ENCODE data around the gene THAP4. TPM values are rescaled to one million over a fixed set of nuclear protein-coding genes. Genes with fewer than 3 reads are reported as not detected.

Gene THAP4
- total and polyA plus RNA-seq, 2 experiments from 2014 or later = 62.9 to 80.4 TPM

DNA sequence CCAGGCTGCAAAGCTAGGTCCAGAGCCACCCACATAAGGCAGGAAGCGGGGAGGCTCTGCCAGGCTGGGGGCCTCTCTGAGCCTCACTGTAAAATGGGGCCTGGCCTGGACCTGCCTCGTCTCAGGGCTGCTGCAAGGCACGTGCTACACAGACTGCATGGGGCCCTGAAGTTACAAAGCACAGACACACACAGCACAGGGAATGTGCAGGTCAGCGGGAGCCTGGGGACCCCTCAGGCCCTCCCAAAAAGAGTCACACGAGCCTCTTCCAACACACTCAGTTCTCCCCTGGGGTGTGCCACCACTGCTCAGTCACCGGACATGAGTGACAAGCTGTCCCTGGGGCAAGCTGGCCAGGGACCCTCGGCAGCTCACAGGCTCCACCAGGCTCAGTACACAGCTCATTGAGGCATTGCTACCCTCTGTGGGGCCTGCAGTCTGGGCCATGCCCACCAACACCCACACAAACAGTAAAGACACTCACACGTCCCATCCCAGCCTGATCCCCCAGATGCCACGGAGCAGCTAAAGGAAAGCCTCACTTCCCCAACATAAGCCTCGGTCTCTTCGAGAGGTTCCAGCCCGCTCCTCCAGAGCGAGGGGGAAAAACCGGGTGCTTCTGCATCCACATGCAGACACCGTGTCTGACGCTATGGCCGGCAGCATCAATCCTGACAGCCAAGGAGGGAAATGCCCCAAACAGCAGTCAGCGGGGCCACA, 44.7 kb downstream of the THAP4 start:
- peaks cover 5% of the 10 kb centered on the region for H3K36me3 ChIP-seq (ENCODE audit: insufficient read depth)
- H4K20me1 ChIP-seq (replicated peaks; ENCODE audit: insufficient read depth) = 0 out of 2 replicates have a peak, but pooled peaks cover 4% of the 10 kb centered on the region
- no peak overlapping the region for H3K4me2 ChIP-seq
- ATAC-seq = no peak
- H3K4me3 Mint-ChIP-seq = no peak overlapping the region
- H3K9me2 ChIP-seq (ENCODE audit: insufficient read depth) = no peaks in the 10 kb centered on the region
- no peaks in the 10 kb centered on the region for H3F3A ChIP-seq (replicated peaks; ENCODE audit: low read depth)
- no peaks in the 10 kb centered on the region; the same call in 2 of the 3 replicates for H3K4me1 Mint-ChIP-seq
- no peak for TF ChIP-seq JUNB (IDR thresholded peaks at IDR 0.05; ENCODE audit: unreplicated experiment)
- TF ChIP-seq, protein P1, sequence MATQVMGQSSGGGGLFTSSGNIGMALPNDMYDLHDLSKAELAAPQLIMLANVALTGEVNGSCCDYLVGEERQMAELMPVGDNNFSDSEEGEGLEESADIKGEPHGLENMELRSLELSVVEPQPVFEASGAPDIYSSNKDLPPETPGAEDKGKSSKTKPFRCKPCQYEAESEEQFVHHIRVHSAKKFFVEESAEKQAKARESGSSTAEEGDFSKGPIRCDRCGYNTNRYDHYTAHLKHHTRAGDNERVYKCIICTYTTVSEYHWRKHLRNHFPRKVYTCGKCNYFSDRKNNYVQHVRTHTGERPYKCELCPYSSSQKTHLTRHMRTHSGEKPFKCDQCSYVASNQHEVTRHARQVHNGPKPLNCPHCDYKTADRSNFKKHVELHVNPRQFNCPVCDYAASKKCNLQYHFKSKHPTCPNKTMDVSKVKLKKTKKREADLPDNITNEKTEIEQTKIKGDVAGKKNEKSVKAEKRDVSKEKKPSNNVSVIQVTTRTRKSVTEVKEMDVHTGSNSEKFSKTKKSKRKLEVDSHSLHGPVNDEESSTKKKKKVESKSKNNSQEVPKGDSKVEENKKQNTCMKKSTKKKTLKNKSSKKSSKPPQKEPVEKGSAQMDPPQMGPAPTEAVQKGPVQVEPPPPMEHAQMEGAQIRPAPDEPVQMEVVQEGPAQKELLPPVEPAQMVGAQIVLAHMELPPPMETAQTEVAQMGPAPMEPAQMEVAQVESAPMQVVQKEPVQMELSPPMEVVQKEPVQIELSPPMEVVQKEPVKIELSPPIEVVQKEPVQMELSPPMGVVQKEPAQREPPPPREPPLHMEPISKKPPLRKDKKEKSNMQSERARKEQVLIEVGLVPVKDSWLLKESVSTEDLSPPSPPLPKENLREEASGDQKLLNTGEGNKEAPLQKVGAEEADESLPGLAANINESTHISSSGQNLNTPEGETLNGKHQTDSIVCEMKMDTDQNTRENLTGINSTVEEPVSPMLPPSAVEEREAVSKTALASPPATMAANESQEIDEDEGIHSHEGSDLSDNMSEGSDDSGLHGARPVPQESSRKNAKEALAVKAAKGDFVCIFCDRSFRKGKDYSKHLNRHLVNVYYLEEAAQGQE (IDR thresholded peaks at IDR 0.05; ENCODE audit: unreplicated experiment) = no peak
- TF ChIP-seq EZH2 (IDR thresholded peaks at IDR 0.05; ENCODE audit: low read depth, unreplicated experiment) = no peak
- no peak for TF ChIP-seq ZNF114 (CRISPR knock-in tag; IDR thresholded peaks at IDR 0.05)
- TF ChIP-seq, protein P2, sequence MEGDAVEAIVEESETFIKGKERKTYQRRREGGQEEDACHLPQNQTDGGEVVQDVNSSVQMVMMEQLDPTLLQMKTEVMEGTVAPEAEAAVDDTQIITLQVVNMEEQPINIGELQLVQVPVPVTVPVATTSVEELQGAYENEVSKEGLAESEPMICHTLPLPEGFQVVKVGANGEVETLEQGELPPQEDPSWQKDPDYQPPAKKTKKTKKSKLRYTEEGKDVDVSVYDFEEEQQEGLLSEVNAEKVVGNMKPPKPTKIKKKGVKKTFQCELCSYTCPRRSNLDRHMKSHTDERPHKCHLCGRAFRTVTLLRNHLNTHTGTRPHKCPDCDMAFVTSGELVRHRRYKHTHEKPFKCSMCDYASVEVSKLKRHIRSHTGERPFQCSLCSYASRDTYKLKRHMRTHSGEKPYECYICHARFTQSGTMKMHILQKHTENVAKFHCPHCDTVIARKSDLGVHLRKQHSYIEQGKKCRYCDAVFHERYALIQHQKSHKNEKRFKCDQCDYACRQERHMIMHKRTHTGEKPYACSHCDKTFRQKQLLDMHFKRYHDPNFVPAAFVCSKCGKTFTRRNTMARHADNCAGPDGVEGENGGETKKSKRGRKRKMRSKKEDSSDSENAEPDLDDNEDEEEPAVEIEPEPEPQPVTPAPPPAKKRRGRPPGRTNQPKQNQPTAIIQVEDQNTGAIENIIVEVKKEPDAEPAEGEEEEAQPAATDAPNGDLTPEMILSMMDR (conservative IDR thresholded peaks at IDR 0.05; ENCODE audit: low read depth in 2 of 2) = no peak
- no peak for TF ChIP-seq NANOG (IDR thresholded peaks at IDR 0.05; ENCODE audit: borderline replicate concordance)
- TF ChIP-seq, protein P3, sequence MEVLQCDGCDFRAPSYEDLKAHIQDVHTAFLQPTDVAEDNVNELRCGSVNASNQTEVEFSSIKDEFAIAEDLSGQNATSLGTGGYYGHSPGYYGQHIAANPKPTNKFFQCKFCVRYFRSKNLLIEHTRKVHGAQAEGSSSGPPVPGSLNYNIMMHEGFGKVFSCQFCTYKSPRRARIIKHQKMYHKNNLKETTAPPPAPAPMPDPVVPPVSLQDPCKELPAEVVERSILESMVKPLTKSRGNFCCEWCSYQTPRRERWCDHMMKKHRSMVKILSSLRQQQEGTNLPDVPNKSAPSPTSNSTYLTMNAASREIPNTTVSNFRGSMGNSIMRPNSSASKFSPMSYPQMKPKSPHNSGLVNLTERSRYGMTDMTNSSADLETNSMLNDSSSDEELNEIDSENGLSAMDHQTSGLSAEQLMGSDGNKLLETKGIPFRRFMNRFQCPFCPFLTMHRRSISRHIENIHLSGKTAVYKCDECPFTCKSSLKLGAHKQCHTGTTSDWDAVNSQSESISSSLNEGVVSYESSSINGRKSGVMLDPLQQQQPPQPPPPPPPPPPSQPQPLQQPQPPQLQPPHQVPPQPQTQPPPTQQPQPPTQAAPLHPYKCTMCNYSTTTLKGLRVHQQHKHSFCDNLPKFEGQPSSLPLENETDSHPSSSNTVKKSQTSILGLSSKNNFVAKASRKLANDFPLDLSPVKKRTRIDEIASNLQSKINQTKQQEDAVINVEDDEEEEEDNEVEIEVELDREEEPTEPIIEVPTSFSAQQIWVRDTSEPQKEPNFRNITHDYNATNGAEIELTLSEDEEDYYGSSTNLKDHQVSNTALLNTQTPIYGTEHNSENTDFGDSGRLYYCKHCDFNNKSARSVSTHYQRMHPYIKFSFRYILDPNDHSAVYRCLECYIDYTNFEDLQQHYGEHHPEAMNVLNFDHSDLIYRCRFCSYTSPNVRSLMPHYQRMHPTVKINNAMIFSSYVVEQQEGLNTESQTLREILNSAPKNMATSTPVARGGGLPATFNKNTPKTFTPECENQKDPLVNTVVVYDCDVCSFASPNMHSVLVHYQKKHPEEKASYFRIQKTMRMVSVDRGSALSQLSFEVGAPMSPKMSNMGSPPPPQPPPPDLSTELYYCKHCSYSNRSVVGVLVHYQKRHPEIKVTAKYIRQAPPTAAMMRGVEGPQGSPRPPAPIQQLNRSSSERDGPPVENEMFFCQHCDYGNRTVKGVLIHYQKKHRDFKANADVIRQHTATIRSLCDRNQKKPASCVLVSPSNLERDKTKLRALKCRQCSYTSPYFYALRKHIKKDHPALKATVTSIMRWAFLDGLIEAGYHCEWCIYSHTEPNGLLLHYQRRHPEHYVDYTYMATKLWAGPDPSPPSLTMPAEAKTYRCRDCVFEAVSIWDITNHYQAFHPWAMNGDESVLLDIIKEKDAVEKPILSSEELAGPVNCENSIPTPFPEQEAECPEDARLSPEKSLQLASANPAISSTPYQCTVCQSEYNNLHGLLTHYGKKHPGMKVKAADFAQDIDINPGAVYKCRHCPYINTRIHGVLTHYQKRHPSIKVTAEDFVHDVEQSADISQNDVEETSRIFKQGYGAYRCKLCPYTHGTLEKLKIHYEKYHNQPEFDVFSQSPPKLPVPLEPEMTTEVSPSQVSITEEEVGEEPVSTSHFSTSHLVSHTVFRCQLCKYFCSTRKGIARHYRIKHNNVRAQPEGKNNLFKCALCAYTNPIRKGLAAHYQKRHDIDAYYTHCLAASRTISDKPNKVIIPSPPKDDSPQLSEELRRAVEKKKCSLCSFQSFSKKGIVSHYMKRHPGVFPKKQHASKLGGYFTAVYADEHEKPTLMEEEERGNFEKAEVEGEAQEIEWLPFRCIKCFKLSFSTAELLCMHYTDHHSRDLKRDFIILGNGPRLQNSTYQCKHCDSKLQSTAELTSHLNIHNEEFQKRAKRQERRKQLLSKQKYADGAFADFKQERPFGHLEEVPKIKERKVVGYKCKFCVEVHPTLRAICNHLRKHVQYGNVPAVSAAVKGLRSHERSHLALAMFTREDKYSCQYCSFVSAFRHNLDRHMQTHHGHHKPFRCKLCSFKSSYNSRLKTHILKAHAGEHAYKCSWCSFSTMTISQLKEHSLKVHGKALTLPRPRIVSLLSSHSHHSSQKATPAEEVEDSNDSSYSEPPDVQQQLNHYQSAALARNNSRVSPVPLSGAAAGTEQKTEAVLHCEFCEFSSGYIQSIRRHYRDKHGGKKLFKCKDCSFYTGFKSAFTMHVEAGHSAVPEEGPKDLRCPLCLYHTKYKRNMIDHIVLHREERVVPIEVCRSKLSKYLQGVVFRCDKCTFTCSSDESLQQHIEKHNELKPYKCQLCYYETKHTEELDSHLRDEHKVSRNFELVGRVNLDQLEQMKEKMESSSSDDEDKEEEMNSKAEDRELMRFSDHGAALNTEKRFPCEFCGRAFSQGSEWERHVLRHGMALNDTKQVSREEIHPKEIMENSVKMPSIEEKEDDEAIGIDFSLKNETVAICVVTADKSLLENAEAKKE (CRISPR knock-in tag; IDR thresholded peaks at IDR 0.05) = no peak
- TF ChIP-seq CREB1 (CRISPR knock-in tag; IDR thresholded peaks at IDR 0.05; ENCODE audit: low read depth) = no peak
- TF ChIP-seq, protein P4, sequence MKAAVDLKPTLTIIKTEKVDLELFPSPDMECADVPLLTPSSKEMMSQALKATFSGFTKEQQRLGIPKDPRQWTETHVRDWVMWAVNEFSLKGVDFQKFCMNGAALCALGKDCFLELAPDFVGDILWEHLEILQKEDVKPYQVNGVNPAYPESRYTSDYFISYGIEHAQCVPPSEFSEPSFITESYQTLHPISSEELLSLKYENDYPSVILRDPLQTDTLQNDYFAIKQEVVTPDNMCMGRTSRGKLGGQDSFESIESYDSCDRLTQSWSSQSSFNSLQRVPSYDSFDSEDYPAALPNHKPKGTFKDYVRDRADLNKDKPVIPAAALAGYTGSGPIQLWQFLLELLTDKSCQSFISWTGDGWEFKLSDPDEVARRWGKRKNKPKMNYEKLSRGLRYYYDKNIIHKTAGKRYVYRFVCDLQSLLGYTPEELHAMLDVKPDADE (IDR thresholded peaks at IDR 0.05) = no peak
- no peak for TF ChIP-seq ZNF331 (CRISPR knock-in tag; IDR thresholded peaks at IDR 0.05; ENCODE audit: low read depth)
- no peak for TF ChIP-seq EZH2phosphoT487 (IDR thresholded peaks at IDR 0.05; ENCODE audit: unreplicated experiment)
- no peak for TF ChIP-seq POLR2AphosphoS5 (IDR thresholded peaks at IDR 0.05; ENCODE audit: low read depth)
- no peak for TF ChIP-seq STAT1 (IDR thresholded peaks at IDR 0.05; ENCODE audit: unreplicated experiment)
- no peak overlapping the region for H3K27ac ChIP-seq (ENCODE audit: low read depth)
- H3K36me3 Mint-ChIP-seq (ENCODE audit: low read depth) = peaks cover 2% of the 10 kb centered on the region
- no peak overlapping the region for H3K4me3 ChIP-seq
- H3K27me3 ChIP-seq (ENCODE audit: insufficient read depth) = no peaks in the 10 kb centered on the region
- H3K27me3 Mint-ChIP-seq (ENCODE audit: insufficient read depth, low read depth, poor library complexity) = peaks cover 4% of the 10 kb centered on the region
- H3K27ac Mint-ChIP-seq = no peak overlapping the region; the same call in 1 of the 2 replicates
- DNase-seq (ENCODE audit: low spot score) = no peak
- H3K4me1 ChIP-seq (ENCODE audit: insufficient read depth) = no peaks in the 10 kb centered on the region
- peaks cover 20% of the 10 kb centered on the region for H3K9me3 Mint-ChIP-seq
- no peaks in the 10 kb centered on the region for H3K79me2 ChIP-seq (replicated peaks; ENCODE audit: insufficient read depth)
- H2AFZ ChIP-seq = no peak overlapping the region
